Rectal smooth muscle tissue (tissue), 1 donor: ENCODE results near the gene MAPKBP1.

Experiments used
- H3K27ac ChIP-seq: one replicate; pipeline ENCODE4 v1.7.0; 2013; ENCODE audit warnings: low read depth, low read length, inconsistent platforms
- H3K27me3 ChIP-seq: one replicate; pipeline ENCODE4 v1.7.0; 2013; ENCODE audit warnings: low read length; ENCODE audit not compliant: control insufficient read depth, insufficient read depth
- H3K36me3 ChIP-seq: one replicate; pipeline ENCODE4 v1.7.0; 2013; ENCODE audit warnings: low read length; ENCODE audit not compliant: control insufficient read depth, insufficient read depth
- H3K4me1 ChIP-seq: one replicate; pipeline ENCODE4 v1.7.0; 2013; ENCODE audit warnings: low read length; ENCODE audit not compliant: control insufficient read depth, insufficient read depth
- H3K4me3 ChIP-seq: one replicate; pipeline ENCODE4 v1.7.0; 2013; ENCODE audit warnings: low read length
- H3K9ac ChIP-seq: one replicate; pipeline ENCODE4 v1.7.0; 2013; ENCODE audit warnings: low read length

The MAPKBP1 gene

GRCh38 chr15:41773332-41773728 is 954 bp upstream of the MAPKBP1 start:
- H3K27me3 ChIP-seq, result no peaks in the 10 kb centered on the region
- H3K9ac ChIP-seq, result no peak overlapping the region
- peak overlapping the region; percentile 90 for H3K4me3 ChIP-seq
- no peaks in the 10 kb centered on the region for H3K36me3 ChIP-seq
- H3K27ac ChIP-seq, result peak overlapping the region; percentile 89
- peaks cover 26% of the 10 kb centered on the region for H3K4me1 ChIP-seq

- Histone ChIP-seq H3K9ac (peak overlapping the region; percentile 45), H3K36me3 (no peaks in the 10 kb centered on the region), H3K4me1 (peaks cover 26% of the 10 kb centered on the region), H3K27ac (peak overlapping the region; percentile 89), H3K27me3 (no peaks in the 10 kb centered on the region), H3K4me3 (peak overlapping the region; percentile 90)
Measured at GRCh38 chr15:41773729-41774061, 589 bp upstream of the MAPKBP1 start.

GRCh38 chr15:41774882-41775417 is 666 bp downstream of the MAPKBP1 start:
- Histone ChIP-seq H3K4me1 (peaks cover 32% of the 10 kb centered on the region), H3K27ac (peak overlapping the region; percentile 89), H3K4me3 (peak overlapping the region; percentile 90), H3K9ac (peak overlapping the region; percentile 97), H3K27me3 (no peaks in the 10 kb centered on the region), H3K36me3 (no peaks in the 10 kb centered on the region)

- peaks cover 38% of the 10 kb centered on the region for H3K4me1 ChIP-seq
- no peak overlapping the region for H3K9ac ChIP-seq
- peak overlapping the region; percentile 89 for H3K27ac ChIP-seq
Measured at GRCh38 chr15:41775651-41776050, 1.4 kb downstream of the MAPKBP1 start.

GRCh38 chr15:41777421-41777973 is 3.2 kb downstream of the MAPKBP1 start:
- H3K27ac ChIP-seq, result no peak overlapping the region
- no peaks in the 10 kb centered on the region for H3K36me3 ChIP-seq
- no peak overlapping the region for H3K4me3 ChIP-seq
- H3K9ac ChIP-seq, result no peak overlapping the region
- H3K4me1 ChIP-seq, result peaks cover 40% of the 10 kb centered on the region
- no peaks in the 10 kb centered on the region for H3K27me3 ChIP-seq

More at GRCh38 chr15:41775651-41776050, 1.4 kb downstream of the MAPKBP1 start:
- Histone ChIP-seq H3K27me3 (no peaks in the 10 kb centered on the region), H3K4me3 (peak overlapping the region; percentile 90), H3K36me3 (no peaks in the 10 kb centered on the region)

- H3K27ac ChIP-seq, result no peak overlapping the region
- H3K36me3 ChIP-seq, result no peaks in the 10 kb centered on the region
- no peak overlapping the region for H3K9ac ChIP-seq
- H3K4me1 ChIP-seq, result peaks cover 33% of the 10 kb centered on the region
- H3K4me3 ChIP-seq, result no peak overlapping the region
- H3K27me3 ChIP-seq, result no peaks in the 10 kb centered on the region
Measured at GRCh38 chr15:41778521-41778920, 4.2 kb downstream of the MAPKBP1 start.

GRCh38 chr15:41779662-41780157 is 5.4 kb downstream of the MAPKBP1 start:
- no peak overlapping the region for H3K4me3 ChIP-seq
- H3K4me1 ChIP-seq, result peaks cover 29% of the 10 kb centered on the region
- no peaks in the 10 kb centered on the region for H3K27me3 ChIP-seq
- H3K27ac ChIP-seq, result peak overlapping the region; percentile 17
- no peaks in the 10 kb centered on the region for H3K36me3 ChIP-seq
- no peak overlapping the region for H3K9ac ChIP-seq

GRCh38 chr15:41780266-41780665 is 6.0 kb downstream of the MAPKBP1 start:
- Histone ChIP-seq H3K36me3 (no peaks in the 10 kb centered on the region), H3K4me1 (peaks cover 29% of the 10 kb centered on the region), H3K9ac (no peak overlapping the region), H3K4me3 (no peak overlapping the region), H3K27ac (peak overlapping the region; percentile 12), H3K27me3 (no peaks in the 10 kb centered on the region)

- Histone ChIP-seq H3K27me3 (no peaks in the 10 kb centered on the region), H3K36me3 (no peaks in the 10 kb centered on the region), H3K9ac (no peak overlapping the region), H3K4me1 (peaks cover 24% of the 10 kb centered on the region), H3K27ac (no peak overlapping the region), H3K4me3 (no peak overlapping the region)
Measured at GRCh38 chr15:41780727-41781126, 6.4 kb downstream of the MAPKBP1 start.

GRCh38 chr15:41782371-41783282 is 8.3 kb downstream of the MAPKBP1 start:
- peaks cover 14% of the 10 kb centered on the region for H3K4me1 ChIP-seq
- no peaks in the 10 kb centered on the region for H3K36me3 ChIP-seq
- H3K4me3 ChIP-seq, result no peak overlapping the region
- no peak overlapping the region for H3K9ac ChIP-seq
- H3K27ac ChIP-seq, result no peak overlapping the region
- H3K27me3 ChIP-seq, result no peaks in the 10 kb centered on the region

- no peak overlapping the region for H3K9ac ChIP-seq
- no peak overlapping the region for H3K4me3 ChIP-seq
- no peaks in the 10 kb centered on the region for H3K36me3 ChIP-seq
- H3K27me3 ChIP-seq, result no peaks in the 10 kb centered on the region
- peaks cover 15% of the 10 kb centered on the region for H3K4me1 ChIP-seq
- H3K27ac ChIP-seq, result no peak overlapping the region
Measured at GRCh38 chr15:41783296-41783695, 9.0 kb downstream of the MAPKBP1 start.

- H3K27ac ChIP-seq, result no peak overlapping the region
- no peak overlapping the region for H3K9ac ChIP-seq
- H3K27me3 ChIP-seq, result no peaks in the 10 kb centered on the region
- no peak overlapping the region for H3K4me3 ChIP-seq
- peaks cover 28% of the 10 kb centered on the region for H3K4me1 ChIP-seq
- no peaks in the 10 kb centered on the region for H3K36me3 ChIP-seq
Measured at GRCh38 chr15:41788262-41788661, 14.0 kb downstream of the MAPKBP1 start.
